ENCODE measurements around the gene PGPEP1. TPM values are rescaled to one million over a fixed set of nuclear protein-coding genes. Genes with fewer than 3 reads are reported as not detected.
A peak's percentile ranks its signal among the peaks of the same experiment; 100 is the strongest.

The PGPEP1 gene
- polyA plus RNA-seq, 1 donor = 27.2 TPM

DNA sequence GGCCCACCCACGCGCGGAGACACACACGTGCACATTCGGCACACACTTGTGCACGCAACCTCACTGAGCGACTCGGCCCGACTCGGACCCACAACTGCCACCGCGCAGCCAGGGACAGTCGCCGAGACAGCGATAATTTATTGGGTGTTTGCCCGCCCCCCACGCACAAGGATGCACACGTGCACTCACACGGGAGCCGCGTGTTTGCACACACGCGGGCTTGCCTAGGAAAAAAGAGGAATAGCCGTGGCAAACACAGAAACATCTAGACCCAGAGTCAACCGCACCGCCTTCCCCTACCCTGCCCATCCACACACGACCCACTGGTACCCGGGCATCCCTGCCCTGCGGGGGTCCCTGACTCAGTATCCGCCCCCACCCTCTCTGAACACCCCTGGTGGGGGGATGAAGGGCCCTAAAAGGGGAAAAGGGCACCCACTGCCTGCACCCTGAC lies 77.7 kb downstream of the PGPEP1 start:
- DNase-seq = no peak

- no peak for DNase-seq
These were observed 78.2 kb downstream of the PGPEP1 start for GRCh38 chr19:18418483-18419194.

DNA sequence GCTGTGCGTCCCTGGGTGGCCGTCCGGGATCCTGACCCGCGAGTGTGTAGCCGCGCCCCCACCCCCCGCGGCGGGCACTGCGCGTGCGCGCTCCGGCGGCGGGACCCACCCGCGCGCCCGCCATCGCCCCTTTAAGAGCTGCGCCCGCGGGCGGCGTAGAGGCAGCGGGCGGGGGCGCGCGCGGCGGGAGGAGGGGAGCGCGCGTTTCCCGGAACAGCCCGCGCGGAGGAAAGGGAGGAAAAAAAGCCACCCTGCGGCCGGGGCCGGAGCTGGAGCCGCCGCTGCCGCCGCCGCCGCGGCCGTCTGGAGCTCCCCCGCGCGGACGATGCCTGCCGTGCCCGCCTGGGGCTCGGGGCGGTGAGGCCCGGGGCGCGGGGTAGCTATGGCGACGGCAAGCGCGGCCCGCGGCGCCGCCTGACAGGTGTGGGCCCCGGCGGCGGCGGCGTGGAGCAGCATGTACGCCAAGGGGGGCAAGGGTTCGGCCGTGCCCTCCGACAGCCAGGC lies 78.8 kb downstream of the PGPEP1 start, which contains the start of gene SSBP4:
SSBP4 (plus strand) TSS at position 204 of the 504 bp plus-strand sequence; CDS start at position 455, 251 bp downstream.
- DNase-seq = peak; percentile 79

Other genes starting within 250 kb of the PGPEP1 start
- 6.3 TPM for gene MAST3, start 242.8 kb upstream of the PGPEP1 start, polyA plus RNA-seq (ENCODE audit: insufficient read length)
- 27.1 TPM for gene PIK3R2, start 187.4 kb upstream of the PGPEP1 start, polyA plus RNA-seq (ENCODE audit: insufficient read length)
- gene IFI30, start 166.8 kb upstream of the PGPEP1 start, polyA plus RNA-seq (ENCODE audit: insufficient read length) = 11.3 TPM
- 8.6 TPM for gene MPV17L2, start 147.4 kb upstream of the PGPEP1 start, polyA plus RNA-seq (ENCODE audit: insufficient read length)
- 3.8 TPM for gene RAB3A, start 136.6 kb upstream of the PGPEP1 start, polyA plus RNA-seq (ENCODE audit: insufficient read length)
- gene PDE4C, start 114.2 kb upstream of the PGPEP1 start, polyA plus RNA-seq (ENCODE audit: insufficient read length) = 0.75 TPM
- gene IQCN, start 66.1 kb upstream of the PGPEP1 start, polyA plus RNA-seq (ENCODE audit: insufficient read length) = 7.2 TPM
- 55.1 TPM for gene JUND, start 59.0 kb upstream of the PGPEP1 start, polyA plus RNA-seq (ENCODE audit: insufficient read length)
- gene LSM4, start 17.5 kb upstream of the PGPEP1 start, polyA plus RNA-seq (ENCODE audit: insufficient read length) = 84.7 TPM
- gene GDF15, start 45.6 kb downstream of the PGPEP1 start, polyA plus RNA-seq (ENCODE audit: insufficient read length) = 4.2 TPM
- gene LRRC25, start 57.0 kb downstream of the PGPEP1 start, polyA plus RNA-seq (ENCODE audit: insufficient read length) = 0.52 TPM
- 57.8 TPM for gene SSBP4, start 78.8 kb downstream of the PGPEP1 start, polyA plus RNA-seq (ENCODE audit: insufficient read length)
- gene ISYNA1, start 97.5 kb downstream of the PGPEP1 start, polyA plus RNA-seq (ENCODE audit: insufficient read length) = 101 TPM
- gene ELL, start 181.5 kb downstream of the PGPEP1 start, polyA plus RNA-seq (ENCODE audit: insufficient read length) = 8.4 TPM
- 152 TPM for gene FKBP8, start 203.0 kb downstream of the PGPEP1 start, polyA plus RNA-seq (ENCODE audit: insufficient read length)
- gene KXD1, start 217.3 kb downstream of the PGPEP1 start, polyA plus RNA-seq (ENCODE audit: insufficient read length) = 56.5 TPM
- gene UBA52, start 231.3 kb downstream of the PGPEP1 start, polyA plus RNA-seq (ENCODE audit: insufficient read length) = 717 TPM
- gene REX1BD, start 248.2 kb downstream of the PGPEP1 start, polyA plus RNA-seq (ENCODE audit: insufficient read length) = 22.5 TPM

Measured in left kidney (tissue), 2 donors.